Dermis blood vessel endothelial cell (primary cell): ENCODE data around the gene POPDC3. TPM values are rescaled to one million over a fixed set of nuclear protein-coding genes. Genes with fewer than 3 reads are reported as not detected.
A peak's percentile ranks its signal among the peaks of the same experiment; 100 is the strongest.
"Not testable (repeated sequence)": the region's sequence is repeated elsewhere in the genome, so short reads cannot be mapped to it uniquely, and the experiment has no call there.

Experiments used
- DNase-seq: peaks from one replicate; pipeline ENCODE4 v3.0.0; 2010
- total RNA-seq: library from RNA; depleted of rRNA; stranded (reverse); fragments of >200 nt; gene quantifications from 2 replicates; pipeline ENCODE4 v1.2.3, GENCODE V29; 2014

Gene POPDC3
- 0.17 TPM in 1 of 2 replicates, not detected in the other for total RNA-seq

- peak; percentile 34 for DNase-seq
These were observed at the start of gene POPDC3 for GRCh38 chr6:105179244-105180065. Gene POPDC3 (minus strand): TSS chr6:105180014. CDS start chr6:105161909, 18,105 bp downstream.

GRCh38 chr6:105227295-105227767 lies 47.5 kb upstream of the POPDC3 start:
- no peak for DNase-seq

GRCh38 chr6:105226598-105227294 lies 46.9 kb upstream of the POPDC3 start:
- peak; percentile 7 for DNase-seq

GRCh38 chr6:105223242-105223641 lies 43.4 kb upstream of the POPDC3 start:
- no peak for DNase-seq

- not testable (repeated sequence) for DNase-seq
These were observed 41.4 kb upstream of the POPDC3 start for GRCh38 chr6:105221219-105221618.

- no peak for DNase-seq
These were observed 40.4 kb upstream of the POPDC3 start for GRCh38 chr6:105220186-105220585.

GRCh38 chr6:105219218-105219617 lies 39.4 kb upstream of the POPDC3 start:
- not testable (repeated sequence) for DNase-seq

GRCh38 chr6:105215506-105215905 lies 35.7 kb upstream of the POPDC3 start:
- no peak for DNase-seq

GRCh38 chr6:105214668-105215067 lies 34.9 kb upstream of the POPDC3 start:
- no peak for DNase-seq

- DNase-seq, result no peak
These were observed 33.5 kb upstream of the POPDC3 start for GRCh38 chr6:105213272-105213671.

- no peak for DNase-seq
These were observed 32.8 kb upstream of the POPDC3 start for GRCh38 chr6:105212587-105212986.

GRCh38 chr6:105211831-105212230 lies 32.0 kb upstream of the POPDC3 start:
- DNase-seq, result no peak

- no peak for DNase-seq
These were observed 31.2 kb upstream of the POPDC3 start for GRCh38 chr6:105210932-105211531.

GRCh38 chr6:105209950-105210706 lies 30.3 kb upstream of the POPDC3 start:
- peak; percentile 67 for DNase-seq

- peak; percentile 57 for DNase-seq
These were observed 27.9 kb upstream of the POPDC3 start for GRCh38 chr6:105207524-105208269.

GRCh38 chr6:105204768-105205167 lies 25.0 kb upstream of the POPDC3 start:
- no peak for DNase-seq

GRCh38 chr6:105204331-105204730 lies 24.5 kb upstream of the POPDC3 start:
- no peak for DNase-seq

GRCh38 chr6:105202486-105202885 lies 22.7 kb upstream of the POPDC3 start:
- DNase-seq, result no peak

GRCh38 chr6:105200133-105200730 lies 20.4 kb upstream of the POPDC3 start:
- DNase-seq, result no peak

- DNase-seq, result no peak
These were observed 19.9 kb upstream of the POPDC3 start for GRCh38 chr6:105199711-105200110.

- peak; percentile 45 for DNase-seq
These were observed 16.3 kb upstream of the POPDC3 start for GRCh38 chr6:105196076-105196475.
